IMR-90 (cell line): ENCODE results near the gene HDAC9. TPM values are rescaled to one million over a fixed set of nuclear protein-coding genes. Genes with fewer than 3 reads are reported as not detected.

ENCODE experiments used
- ATAC-seq: fragments of 200-7000 bp; cut with Tn5 transposase; 2 replicates; pipeline ENCODE4 v1.9.1; 2020; ENCODE audit warnings: low read depth, mild to moderate bottlenecking, moderate library complexity
- BruUV-seq: library from RNA; stranded (reverse); fragments of 400-500 nt; replicated peaks from 2 replicates; lab custom pipeline; 2021; lab: Mats Ljungman, UMichigan
- CTCF ChIA-PET: fragments of 300-600 bp; formaldehyde crosslinking; extraction: SDS; loops from one replicate; lab custom pipeline; 2021; ENCODE audit warnings: antibody characterized with exemption; lab: Yijun Ruan, JAX
- POLR2A ChIA-PET: fragments of 300-600 bp; sonication (Branson Sonifier 250); formaldehyde crosslinking; loops from one replicate; lab custom pipeline; 2022; ENCODE audit warnings: antibody characterized with exemption; ENCODE audit not compliant: unreplicated experiment; lab: Charles Lee
- DNase-seq: peaks from one replicate; pipeline ENCODE4 v3.0.0; 2013
- H2AFZ ChIP-seq: replicated peaks from 2 replicates; pipeline ENCODE3; 2013; ENCODE audit warnings: low read length, mild to moderate bottlenecking; ENCODE audit not compliant: poor library complexity
- H2AK5ac ChIP-seq: 2 replicates; pipeline ENCODE4 v1.6.1; 2013; ENCODE audit warnings: low read depth, low read length, inconsistent platforms
- H2AK9ac ChIP-seq: replicated peaks from 2 replicates; pipeline ENCODE3; 2013; ENCODE audit warnings: mild to moderate bottlenecking, low read depth, low read length, moderate library complexity; ENCODE audit not compliant: poor library complexity
- H2BK120ac ChIP-seq: 2 replicates; pipeline ENCODE4 v1.6.1; 2013; ENCODE audit warnings: low read depth, low read length, inconsistent platforms
- H2BK15ac ChIP-seq: 3 replicates; pipeline ENCODE4 v1.6.1; 2013; ENCODE audit warnings: low read depth, low read length, inconsistent platforms
- H2BK20ac ChIP-seq: 2 replicates; pipeline ENCODE4 v1.6.1; 2013; ENCODE audit warnings: low read depth, mild to moderate bottlenecking, inconsistent platforms, low read length, moderate library complexity
- H2BK5ac ChIP-seq: 2 replicates; pipeline ENCODE4 v1.6.1; 2013; ENCODE audit warnings: mild to moderate bottlenecking, low read depth, low read length, inconsistent platforms; ENCODE audit not compliant: poor library complexity, severe bottlenecking
- H3K14ac ChIP-seq: replicated peaks from 2 replicates; pipeline ENCODE4 v1.6.1; 2013; ENCODE audit warnings: low read depth, low read length, inconsistent platforms
- H3K18ac ChIP-seq: 2 replicates; pipeline ENCODE4 v1.6.1; 2013; ENCODE audit warnings: low read depth, low read length, control low read depth
- H3K23ac ChIP-seq: 2 replicates; pipeline ENCODE4 v1.6.1; 2013; ENCODE audit warnings: low read depth, low read length, inconsistent platforms
- H3K27ac ChIP-seq: 2 replicates; pipeline ENCODE4 v1.5.1; 2013; ENCODE audit warnings: mild to moderate bottlenecking, control low read depth, low read length; ENCODE audit not compliant: insufficient read depth
- H3K27me3 ChIP-seq: 2 replicates; pipeline ENCODE4 v1.6.1; 2013; ENCODE audit warnings: low read length; ENCODE audit not compliant: control insufficient read depth, insufficient read depth
- H3K36me3 ChIP-seq: 2 replicates; pipeline ENCODE4 v1.6.1; 2013; ENCODE audit warnings: low read length, mixed read lengths; ENCODE audit not compliant: control insufficient read depth, insufficient read depth
- H3K4ac ChIP-seq: 2 replicates; pipeline ENCODE4 v1.6.1; 2013; ENCODE audit warnings: low read depth, low read length, inconsistent platforms
- H3K4me1 ChIP-seq: 2 replicates; pipeline ENCODE4 v1.6.1; 2013; ENCODE audit warnings: low read length, mixed read lengths; ENCODE audit not compliant: control insufficient read depth, insufficient read depth
- H3K4me2 ChIP-seq: 2 replicates; pipeline ENCODE4 v1.6.1; 2013; ENCODE audit warnings: low read depth, mild to moderate bottlenecking, control low read depth, low read length, moderate library complexity
- H3K4me3 ChIP-seq: 2 replicates; pipeline ENCODE4 v1.5.1; 2013; ENCODE audit warnings: low read depth, mild to moderate bottlenecking, control low read depth, low read length, moderate library complexity; ENCODE audit not compliant: insufficient read depth
- H3K56ac ChIP-seq: 2 replicates; pipeline ENCODE4 v1.6.1; 2013; ENCODE audit warnings: low read length, inconsistent platforms; ENCODE audit not compliant: insufficient read depth; ENCODE audit errors: extremely low read depth
- H3K79me1 ChIP-seq, 2 experiments: 2 replicates each; pipeline ENCODE4 v1.6.1; 2013; ENCODE audit warnings: low read length in 2 of 2, inconsistent platforms in 1 of 2, low read depth in 1 of 2
- H3K9ac ChIP-seq: 2 replicates; pipeline ENCODE4 v1.6.1; 2013; ENCODE audit warnings: low read depth, low read length, control low read depth
- H3K9me1 ChIP-seq: 2 replicates; pipeline ENCODE4 v1.6.1; 2013; ENCODE audit warnings: low read length, inconsistent platforms; ENCODE audit not compliant: insufficient read depth
- H3K9me3 ChIP-seq: 2 replicates; pipeline ENCODE4 v1.6.1; 2013; ENCODE audit warnings: low read length; ENCODE audit not compliant: control insufficient read depth, insufficient read depth
- H4K20me1 ChIP-seq: 2 replicates; pipeline ENCODE4 v1.6.1; 2013; ENCODE audit warnings: low read length, inconsistent platforms; ENCODE audit not compliant: insufficient read depth
- H4K5ac ChIP-seq: 2 replicates; pipeline ENCODE4 v1.6.1; 2013; ENCODE audit warnings: mild to moderate bottlenecking, low read depth, low read length, control low read depth
- H4K8ac ChIP-seq, 2 experiments: 2 replicates each; pipeline ENCODE4 v1.6.1; 2013; ENCODE audit warnings: low read depth in 2 of 2, low read length in 2 of 2, control low read depth in 1 of 2, inconsistent platforms in 1 of 2
- H4K91ac ChIP-seq: 2 replicates; pipeline ENCODE4 v1.6.1; 2013; ENCODE audit warnings: low read depth, low read length, inconsistent platforms; ENCODE audit not compliant: insufficient read depth
- BHLHE40 ChIP-seq: fragments of 150-350 bp; IDR thresholded peaks from 2 replicates; pipeline ENCODE4 v1.6.1; 2016; ENCODE audit warnings: mild to moderate bottlenecking, low read depth, low read length
- NFE2L2 ChIP-seq: fragments of 150-350 bp; IDR thresholded peaks from 2 replicates; pipeline ENCODE4 v1.6.1; 2016; ENCODE audit warnings: low read depth, mild to moderate bottlenecking, low read length
- RAD21 ChIP-seq: IDR thresholded peaks from 2 replicates; pipeline ENCODE4 v1.6.1; 2012; ENCODE audit warnings: low read length, improper control_type of control experiment
- RCOR1 ChIP-seq: IDR thresholded peaks from 2 replicates; pipeline ENCODE4 v1.6.1; 2012; ENCODE audit warnings: mild to moderate bottlenecking, low read length, improper control_type of control experiment; ENCODE audit not compliant: insufficient replicate concordance
- SMC3 ChIP-seq: fragments of 150-350 bp; IDR thresholded peaks from 2 replicates; pipeline ENCODE4 v1.6.1; 2016; ENCODE audit warnings: low read depth, mild to moderate bottlenecking, antibody characterized with exemption, low read length, moderate library complexity
- USF2 ChIP-seq: fragments of 150-350 bp; IDR thresholded peaks from 2 replicates; pipeline ENCODE4 v1.6.1; 2017; ENCODE audit warnings: mild to moderate bottlenecking, antibody characterized with exemption, low read length, low read depth
- dilution Hi-C: fragments of 300-500 bp; cut with HindIII; formaldehyde crosslinking; loops from one replicate; pipeline ENCODE4 v1.14.3; 2018; ENCODE audit warnings: low sequenced_read_pairs; ENCODE audit not compliant: unreplicated experiment
- in situ Hi-C: fragments of 300-500 bp; cut with MboI; formaldehyde crosslinking; loops from 3 replicates; pipeline ENCODE4 v1.14.3; 2019; ENCODE audit warnings: low sequenced_read_pairs, inconsistent platforms, mixed read lengths
- intact Hi-C: fragments of 100-400 bp; cut with micrococcal nuclease; formaldehyde crosslinking; loops from 2 replicates; pipeline ENCODE4 v1.10.0; 2022
- polyA plus RNA-seq, 3 experiments: library from polyadenylated mRNA; depleted of rRNA; stranded (reverse); fragments of >200 nt; gene quantifications; 2 replicates each; pipeline ENCODE4 v1.2.3, GENCODE V29; 2012; ENCODE audit warnings: low replicate concordance in 1 of 3
- total RNA-seq: library from RNA; depleted of rRNA; stranded (reverse); fragments of >200 nt; gene quantifications from 2 replicates; pipeline ENCODE4 v1.2.3, GENCODE V29; 2012

HDAC9 gene
- total and polyA plus RNA-seq, 2 of the 4 experiments (the other 2 are of a cell fraction) = 4.3 to 24.7 TPM

DNA sequence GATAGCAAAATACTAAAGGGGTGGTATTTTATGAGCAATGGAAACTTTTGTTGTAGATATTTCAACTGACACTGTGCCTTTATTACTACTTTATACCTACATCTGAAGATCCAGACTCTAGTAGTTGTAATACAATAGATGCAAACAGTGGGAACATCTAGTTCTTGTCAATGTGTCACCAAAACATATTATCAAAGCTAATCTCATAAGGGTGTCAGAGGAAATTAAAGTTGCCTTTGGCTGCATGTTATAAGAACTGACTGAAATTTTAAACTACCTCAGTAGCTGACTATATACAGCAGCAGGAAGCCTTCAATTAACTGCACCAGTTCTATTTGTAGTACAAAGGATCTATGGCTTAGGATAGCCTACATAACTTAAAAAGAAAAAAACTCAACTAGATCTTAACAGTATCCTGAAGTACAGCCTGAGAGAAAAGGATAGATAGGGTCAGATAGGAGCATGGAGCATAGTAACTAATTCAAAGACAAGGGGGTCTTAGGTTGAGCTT lies 30.9 kb downstream of the HDAC9 start:
- no peaks in the 10 kb centered on the region for H3K27me3 ChIP-seq
- intact Hi-C loops (no loop called here), in situ Hi-C loops (no loop called here), dilution Hi-C loops (no loop called here)
- no peak overlapping the region for H4K5ac ChIP-seq
- no peak overlapping the region; the same call in 1 of the 2 replicates for H3K23ac ChIP-seq
- H2BK20ac ChIP-seq = no peak overlapping the region
- peaks cover 4% of the 10 kb centered on the region; the same call in 1 of the 2 replicates for H3K4me1 ChIP-seq
- H3K4me2 ChIP-seq = no peak overlapping the region
- CTCF ChIA-PET = no interaction called here
- ATAC-seq = no peak
- no peak overlapping the region for H2BK15ac ChIP-seq
- H3K9ac ChIP-seq = no peak overlapping the region
- H2AK9ac ChIP-seq = no peak overlapping the region
- no peaks in the 10 kb centered on the region for H3K9me1 ChIP-seq
- no peaks in the 10 kb centered on the region for H3K36me3 ChIP-seq
- H3K4me3 ChIP-seq = no peak overlapping the region
- H4K91ac ChIP-seq = no peak overlapping the region
- H3K27ac ChIP-seq = no peak overlapping the region
- no TSS peak for BruUV-seq
- H4K8ac ChIP-seq = no peak overlapping the region
- H2BK120ac ChIP-seq = no peak overlapping the region
- no peak overlapping the region for H2AFZ ChIP-seq
- H4K20me1 ChIP-seq = no peaks in the 10 kb centered on the region
- no peak overlapping the region for H3K14ac ChIP-seq
- POLR2A ChIA-PET = no interaction called here
- no peak overlapping the region for H3K4ac ChIP-seq
- H3K9me3 ChIP-seq = no peaks in the 10 kb centered on the region
- peaks cover 0 to 3% of the 10 kb centered on the region in 2 experiments; a peak in 2 of 4 replicates for H3K79me1 ChIP-seq
- no peak overlapping the region for H2AK5ac ChIP-seq
- H3K18ac ChIP-seq = no peak overlapping the region
- DNase-seq = no peak
- H2BK5ac ChIP-seq = no peak overlapping the region
- TF ChIP-seq RAD21 (no peak), USF2 (no peak), NFE2L2 (no peak), RCOR1 (no peak), BHLHE40 (no peak), SMC3 (no peak)
- no peak overlapping the region for H3K56ac ChIP-seq
